Neural cell (in vitro differentiated cells): ENCODE data around the gene PGBD5. TPM values are rescaled to one million over a fixed set of nuclear protein-coding genes. Genes with fewer than 3 reads are reported as not detected.

Experiments used
- H2AFZ ChIP-seq: fragments of 200-600, 300-800 bp; sonication (generic), shearing (Covaris generic); 2 replicates; pipeline ENCODE4 v1.6.0; 2014; ENCODE audit warnings: low read depth, mild to moderate bottlenecking, antibody characterized with exemption, low read length, moderate library complexity
- H3F3A ChIP-seq: fragments of 200-600 bp; shearing (Covaris generic); 2 replicates; pipeline ENCODE4 v1.6.1; 2016; ENCODE audit warnings: mild to moderate bottlenecking, moderate library complexity, mixed read lengths, antibody characterized with exemption, low read length; ENCODE audit not compliant: insufficient read depth, poor library complexity, severe bottlenecking
- H3K27ac ChIP-seq: fragments of 200-600, 300-800 bp; sonication (generic), shearing (Covaris generic); 2 replicates; pipeline ENCODE4 v1.5.1; 2014; ENCODE audit warnings: mild to moderate bottlenecking, low read length, moderate library complexity
- H3K27me3 ChIP-seq: fragments of 300-800, 200-600 bp; sonication (generic), shearing (Covaris generic); 2 replicates; pipeline ENCODE4 v1.6.0; 2014; ENCODE audit warnings: mild to moderate bottlenecking, low read depth, low read length, moderate library complexity; ENCODE audit not compliant: insufficient read depth
- H3K36me3 ChIP-seq: fragments of 300-800, 200-600 bp; sonication (generic), shearing (Covaris generic); 2 replicates; pipeline ENCODE4 v1.5.1; 2014; ENCODE audit warnings: mild to moderate bottlenecking, antibody characterized with exemption, low read length, moderate library complexity; ENCODE audit not compliant: insufficient read depth
- H3K4me2 ChIP-seq: fragments of 300-800, 200-600 bp; sonication (generic), shearing (Covaris generic); 2 replicates; pipeline ENCODE4 v1.6.0; 2014; ENCODE audit warnings: mild to moderate bottlenecking, low read length
- H3K4me3 ChIP-seq: fragments of 300-800, 200-600 bp; sonication (generic), shearing (Covaris generic); 2 replicates; pipeline ENCODE4 v1.5.1; 2014; ENCODE audit warnings: mild to moderate bottlenecking, low read length, moderate library complexity
- H3K79me2 ChIP-seq: fragments of 200-600 bp; shearing (Covaris generic); replicated peaks from 2 replicates; pipeline ENCODE4 v1.6.0; 2014; ENCODE audit warnings: mild to moderate bottlenecking, low read length, moderate library complexity; ENCODE audit not compliant: insufficient read depth
- H3K9ac ChIP-seq: fragments of 300-800, 200-600 bp; sonication (generic), shearing (Covaris generic); 2 replicates; pipeline ENCODE4 v1.6.1; 2016; ENCODE audit warnings: mild to moderate bottlenecking, low read length, mixed read lengths
- H3K9me2 ChIP-seq: fragments of 200-600 bp; shearing (Covaris generic); 2 replicates; pipeline ENCODE4 v1.6.1; 2016; ENCODE audit warnings: mild to moderate bottlenecking, low read length, mixed read lengths; ENCODE audit not compliant: insufficient read depth
- H3K9me3 ChIP-seq: fragments of 200-600, 300-800 bp; sonication (generic), shearing (Covaris generic); 2 replicates; pipeline ENCODE4 v1.6.1; 2016; ENCODE audit warnings: mild to moderate bottlenecking, mixed run types, low read length, moderate library complexity, mixed read lengths
- H4K20me1 ChIP-seq: fragments of 200-600 bp; shearing (Covaris generic); 2 replicates; pipeline ENCODE4 v1.6.1; 2016; ENCODE audit warnings: mild to moderate bottlenecking, mixed run types; ENCODE audit not compliant: insufficient read depth
- CTCF ChIP-seq: fragments of 450-650 bp; IDR thresholded peaks from 2 replicates; pipeline ENCODE4 v1.5.1; 2014; ENCODE audit warnings: antibody characterized with exemption, mild to moderate bottlenecking, moderate library complexity; ENCODE audit not compliant: poor library complexity, severe bottlenecking
- EP300 ChIP-seq: fragments of 450-650 bp; conservative IDR thresholded peaks from 2 replicates; pipeline ENCODE4 v1.6.1; 2014; ENCODE audit warnings: antibody characterized with exemption, mild to moderate bottlenecking, moderate library complexity; ENCODE audit not compliant: poor library complexity, severe bottlenecking
- EZH2 ChIP-seq: fragments of 200-600, 300-800 bp; shearing (Covaris generic), sonication (generic); IDR thresholded peaks from 2 replicates; pipeline ENCODE4 v1.6.1; 2014; ENCODE audit warnings: antibody characterized with exemption, low read length, borderline replicate concordance, mild to moderate bottlenecking; ENCODE audit not compliant: insufficient read depth, poor library complexity, severe bottlenecking
- MXI1 ChIP-seq: fragments of 450-650 bp; conservative IDR thresholded peaks from 2 replicates; pipeline ENCODE4 v1.6.1; 2014; ENCODE audit warnings: antibody characterized with exemption, mild to moderate bottlenecking; ENCODE audit not compliant: poor library complexity, severe bottlenecking
- POLR2AphosphoS5 ChIP-seq: IDR thresholded peaks from 2 replicates; pipeline ENCODE4 v1.6.1; 2012
- REST ChIP-seq: IDR thresholded peaks from 2 replicates; pipeline ENCODE4 v1.6.1; 2012; ENCODE audit warnings: borderline replicate concordance
- SMC3 ChIP-seq: fragments of 450-650 bp; conservative IDR thresholded peaks from 2 replicates; pipeline ENCODE4 v1.6.1; 2014; ENCODE audit warnings: antibody characterized with exemption, mild to moderate bottlenecking, moderate library complexity; ENCODE audit not compliant: poor library complexity
- TAF1 ChIP-seq: IDR thresholded peaks from 2 replicates; pipeline ENCODE4 v1.6.1; 2012; ENCODE audit warnings: low read depth
- polyA plus RNA-seq: library from polyadenylated mRNA; depleted of rRNA; stranded (reverse); fragments of >200 nt; gene quantifications from 2 replicates; pipeline ENCODE4 v1.2.3, GENCODE V29; 2014

Gene PGBD5
- polyA plus RNA-seq, 1 donor from 2014 or later = 16.3 TPM

DNA sequence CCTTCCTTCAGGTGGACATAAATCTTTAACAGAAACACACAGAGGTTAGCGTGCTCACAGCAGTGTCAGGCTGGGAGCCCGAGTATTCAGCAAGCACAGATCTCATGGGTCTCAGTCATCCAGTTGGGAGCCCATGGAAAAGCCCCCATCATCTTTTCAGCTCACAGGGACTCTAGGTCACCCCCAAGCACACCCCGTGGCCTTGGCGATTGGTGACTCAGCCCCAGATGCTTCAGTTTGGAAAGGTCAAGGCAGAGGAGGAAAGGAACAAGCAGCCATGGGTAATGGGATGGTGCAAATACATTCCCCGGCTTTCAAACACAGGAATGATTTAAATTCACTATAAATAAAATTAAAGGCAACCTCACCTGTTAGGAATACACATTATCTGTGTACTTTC is 88.9 kb downstream of the PGBD5 start:
- Histone ChIP-seq H3K36me3 (peaks cover 5% of the 10 kb centered on the region), H3F3A (no peaks in the 10 kb centered on the region), H3K9ac (no peak overlapping the region), H3K9me3 (no peaks in the 10 kb centered on the region), H3K79me2 (no peaks in the 10 kb centered on the region), H4K20me1 (no peaks in the 10 kb centered on the region), H3K27me3 (no peaks in the 10 kb centered on the region), H3K4me2 (no peak overlapping the region), H3K9me2 (no peaks in the 10 kb centered on the region), H3K4me3 (no peak overlapping the region), H3K27ac (no peak overlapping the region), H2AFZ (no peak overlapping the region)
- TF ChIP-seq EP300 (no peak), SMC3 (no peak), CTCF (no peak), POLR2AphosphoS5 (no peak), EZH2 (no peak)

DNA sequence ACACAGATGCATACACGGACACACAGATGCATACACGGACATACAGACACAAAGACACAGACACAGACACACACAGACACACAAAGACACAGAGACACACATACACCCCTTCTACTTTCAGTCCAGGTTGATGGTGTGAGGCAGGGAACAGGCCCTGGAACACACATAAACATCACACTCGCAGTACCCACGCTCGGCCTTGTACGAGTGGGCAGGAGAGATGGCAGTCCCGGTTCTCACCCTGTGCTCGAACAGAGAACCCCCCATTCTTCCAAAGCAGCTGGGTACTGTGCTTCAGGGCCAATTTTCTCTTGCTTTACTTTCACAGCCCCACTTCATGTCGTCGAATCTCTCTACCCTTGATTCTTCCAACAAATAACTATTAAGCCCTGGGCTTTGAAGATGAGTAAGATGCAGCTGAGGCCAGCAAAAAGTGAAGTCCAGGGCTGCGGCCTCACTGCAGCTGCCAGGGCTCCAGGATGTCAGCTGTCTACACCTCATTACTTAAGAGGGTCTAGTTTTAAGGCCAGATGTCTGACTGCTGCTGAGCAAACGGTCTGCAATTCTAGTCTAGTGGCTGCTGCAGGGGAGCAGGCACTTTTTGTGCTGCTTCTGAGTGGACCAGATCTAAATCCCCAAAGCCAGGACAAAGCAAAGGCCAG is 90.1 kb downstream of the PGBD5 start:
- H3K36me3 ChIP-seq = peaks cover 5% of the 10 kb centered on the region
- H3K9me2 ChIP-seq = no peaks in the 10 kb centered on the region
- H3K9me3 ChIP-seq = no peaks in the 10 kb centered on the region
- TF ChIP-seq REST (no peak), EP300 (no peak)
- no peak overlapping the region for H2AFZ ChIP-seq
- no peaks in the 10 kb centered on the region for H3F3A ChIP-seq
- H3K27me3 ChIP-seq = no peaks in the 10 kb centered on the region
- no peak overlapping the region for H3K4me3 ChIP-seq
- no peaks in the 10 kb centered on the region for H3K79me2 ChIP-seq
- H4K20me1 ChIP-seq = no peaks in the 10 kb centered on the region
- H3K4me2 ChIP-seq = no peak overlapping the region
- no peak overlapping the region for H3K27ac ChIP-seq
- H3K9ac ChIP-seq = no peak overlapping the region

- Histone ChIP-seq H3K36me3 (peaks cover 5% of the 10 kb centered on the region), H2AFZ (no peak overlapping the region), H3K9me2 (no peaks in the 10 kb centered on the region), H3K79me2 (no peaks in the 10 kb centered on the region), H4K20me1 (no peaks in the 10 kb centered on the region), H3F3A (no peaks in the 10 kb centered on the region), H3K4me2 (no peak overlapping the region), H3K27ac (no peak overlapping the region), H3K9ac (no peak overlapping the region), H3K9me3 (no peaks in the 10 kb centered on the region), H3K4me3 (no peak overlapping the region), H3K27me3 (no peaks in the 10 kb centered on the region)
- no peak for TF ChIP-seq CTCF
- TF ChIP-seq REST = no peak
- no peak for TF ChIP-seq EP300
- TF ChIP-seq SMC3 = no peak
- TF ChIP-seq MXI1 = no peak
- TF ChIP-seq EZH2 = no peak
- no peak for TF ChIP-seq TAF1
- TF ChIP-seq POLR2AphosphoS5 = no peak
These were observed 91.7 kb downstream of the PGBD5 start for GRCh38 chr1:230334447-230334837.
